Thyroid gland (tissue), 4 donors: ENCODE results near the gene MAL. TPM values are rescaled to one million over a fixed set of nuclear protein-coding genes. Genes with fewer than 3 reads are reported as not detected.
A peak's percentile ranks its signal among the peaks of the same experiment; 100 is the strongest.

ENCODE experiments used
- DNase-seq, 2 donors: peaks; one replicate each; pipeline ENCODE4 v3.0.0-alpha.2; 2019
- H3K27ac ChIP-seq, 3 donors: fragments of 200-600 bp; sonication (generic); 1 replicate in 2 of 3; 2 replicates in 1 of 3; pipeline ENCODE4 v1.5.1; 2016 to 2019; ENCODE audit warnings: mild to moderate bottlenecking in 1 of 3, moderate library complexity in 1 of 3
- H3K27me3 ChIP-seq: fragments of 200-600 bp; sonication (generic); one replicate; pipeline ENCODE4 v1.5.1; 2019
- H3K36me3 ChIP-seq, 2 donors: fragments of 200-600 bp; sonication (generic); one replicate each; pipeline ENCODE4 v1.5.1; 2016 to 2019
- H3K4me1 ChIP-seq, 2 donors: fragments of 200-600 bp; sonication (generic); one replicate each; pipeline ENCODE4 v1.5.1; 2017 to 2019
- H3K4me3 ChIP-seq, 3 donors: fragments of 200-600 bp; sonication (generic); replicated peaks in 1 of 3; 1 replicate in 2 of 3; 2 replicates in 1 of 3; pipeline ENCODE4 v1.5.1; 2016; ENCODE audit warnings: mild to moderate bottlenecking in 1 of 3
- H3K9me3 ChIP-seq: fragments of 200-600 bp; sonication (generic); one replicate; pipeline ENCODE4 v1.5.1; 2017
- CTCF ChIP-seq, 6 experiments: fragments of 200-600 bp in 3 of 6; fragments of 450-650 bp in 3 of 6; sonication (generic) in 3 of 6; IDR thresholded peaks; one replicate each; pipeline ENCODE4 v1.5.1; 2016 to 2019; ENCODE audit warnings: antibody characterized with exemption in 6 of 6, mild to moderate bottlenecking in 2 of 6, inconsistent platforms in 1 of 6, moderate library complexity in 1 of 6
- POLR2A ChIP-seq, 2 donors: fragments of 450-650 bp; IDR thresholded peaks; one replicate each; pipeline ENCODE4 v1.6.1; 2017; ENCODE audit warnings: antibody characterized with exemption in 2 of 2, mild to moderate bottlenecking in 2 of 2, moderate library complexity in 1 of 2
- WGBS, 2 donors: methylation state at CpG; one replicate each; pipeline ENCODE4 v1.1.5; 2017; 5-methylcytosine and 5-hydroxymethylcytosine counted together
- intact Hi-C: fragments of 100-400 bp; cut with DNase I; formaldehyde crosslinking; loops from one replicate; pipeline ENCODE4 v1.15.1; 2023
- total RNA-seq, 4 donors: library from RNA; depleted of rRNA; stranded (reverse); fragments of >200 nt; gene quantifications; one replicate each; pipeline ENCODE4 v1.2.3, GENCODE V29; 2016

The MAL gene
- total RNA-seq, 4 donors from 2014 or later = 5.6 to 19.3 (median 13.3) TPM

GRCh38 chr2:95038635-95039298 lies 13.3 kb downstream of the MAL start:
- intact Hi-C loops = no loop called here
- Histone ChIP-seq H3K4me1 (peaks cover 11% of the 10 kb centered on the region in 2 donors), H3K27me3 (no peaks in the 10 kb centered on the region), H3K36me3 (no peaks in the 10 kb centered on the region), H3K4me3 (no peak overlapping the region), H3K9me3 (no peaks in the 10 kb centered on the region), H3K27ac (no peak overlapping the region)
- no peak for DNase-seq
- no peak for TF ChIP-seq POLR2A (IDR thresholded peaks at IDR 0.05)
- no peak for TF ChIP-seq CTCF (IDR thresholded peaks at IDR 0.05)
- WGBS, 2 donors = 90 to 94% methylated on average over 4 of the region's 4 CpGs

DNA sequence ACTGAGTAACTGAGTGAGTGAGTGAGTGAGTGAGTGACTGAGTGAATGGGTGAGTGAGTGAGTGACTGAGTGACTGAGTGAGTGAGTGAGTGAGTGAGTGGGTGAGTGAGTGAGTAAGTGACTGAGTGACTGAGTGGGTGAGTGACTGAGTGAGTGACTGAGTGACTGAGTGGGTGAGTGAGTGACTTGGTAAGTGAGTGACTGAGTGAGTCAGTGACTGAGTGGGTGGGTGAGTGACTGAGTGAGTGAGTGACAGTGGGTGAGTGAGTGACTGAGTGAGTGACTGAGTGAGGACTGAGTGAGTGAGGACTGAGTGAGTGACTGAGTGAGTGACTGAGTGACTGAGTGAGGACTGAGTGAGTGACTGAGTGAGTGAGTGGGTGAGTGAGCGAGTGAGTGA lies 13.9 kb downstream of the MAL start:
- Histone ChIP-seq H3K27me3 (no peaks in the 10 kb centered on the region), H3K9me3 (no peaks in the 10 kb centered on the region), H3K4me1 (peaks cover 12% of the 10 kb centered on the region in 2 donors), H3K27ac (no peak overlapping the region), H3K4me3 (no peak overlapping the region), H3K36me3 (no peaks in the 10 kb centered on the region)
- intact Hi-C loops = no loop called here
- no peak for DNase-seq
- TF ChIP-seq CTCF (IDR thresholded peaks at IDR 0.05) (no peak), POLR2A (IDR thresholded peaks at IDR 0.05) (no peak)
- WGBS, 2 donors = 89 to 91% methylated on average over 1 of the region's 1 CpG

GRCh38 chr2:95039978-95040377 lies 14.5 kb downstream of the MAL start:
- WGBS, 2 donors = 88 to 94% methylated on average over 6 of the region's 6 CpGs
- Histone ChIP-seq H3K4me1 (peaks cover 12% of the 10 kb centered on the region in 2 donors), H3K27me3 (no peaks in the 10 kb centered on the region), H3K27ac (no peak overlapping the region), H3K9me3 (no peaks in the 10 kb centered on the region), H3K4me3 (no peak overlapping the region), H3K36me3 (no peaks in the 10 kb centered on the region)
- intact Hi-C loops = no loop called here
- TF ChIP-seq CTCF (IDR thresholded peaks at IDR 0.05) (no peak), POLR2A (IDR thresholded peaks at IDR 0.05) (no peak)
- no peak for DNase-seq

GRCh38 chr2:95040426-95040825 lies 14.9 kb downstream of the MAL start:
- H3K9me3 ChIP-seq = no peaks in the 10 kb centered on the region
- TF ChIP-seq POLR2A (IDR thresholded peaks at IDR 0.05) (no peak), CTCF (IDR thresholded peaks at IDR 0.05) (no peak)
- H3K36me3 ChIP-seq = no peaks in the 10 kb centered on the region
- no peaks in the 10 kb centered on the region for H3K27me3 ChIP-seq
- WGBS, 2 donors = 56 to 80% methylated on average over 6 of the region's 6 CpGs
- no peak overlapping the region for H3K27ac ChIP-seq
- DNase-seq = no peak
- peaks cover 12% of the 10 kb centered on the region in 2 donors for H3K4me1 ChIP-seq
- H3K4me3 ChIP-seq = no peak overlapping the region
- intact Hi-C loops = no loop called here

GRCh38 chr2:95041060-95041823 lies 15.7 kb downstream of the MAL start:
- Histone ChIP-seq H3K36me3 (no peaks in the 10 kb centered on the region), H3K27me3 (no peaks in the 10 kb centered on the region), H3K4me1 (peaks cover 12% of the 10 kb centered on the region in 2 donors), H3K27ac (no peak overlapping the region), H3K9me3 (no peaks in the 10 kb centered on the region), H3K4me3 (no peak overlapping the region)
- 73 to 82% methylated on average over 10 of the region's 10 CpGs for WGBS, 2 donors
- intact Hi-C loops = no loop called here
- no peak for TF ChIP-seq POLR2A (IDR thresholded peaks at IDR 0.05)
- no peak for TF ChIP-seq CTCF (IDR thresholded peaks at IDR 0.05)
- peak; percentile 50 to 51 for DNase-seq
